Endothelial cell of hepatic sinusoid (primary cell): ENCODE data around the gene ZGRF1.

Experiments
- in situ Hi-C: cut with HindIII; loops from 2 replicates; pipeline ENCODE4 v1.10.0; 2017; ENCODE audit warnings: low sequenced_read_pairs

The ZGRF1 gene

GRCh38 chr4:112636688-112637551, at the start of gene ZGRF1, which contains the start of gene LARP7:
ZGRF1 (minus strand) TSS chr4:112636909; CDS start chr4:112633176, 3,733 bp downstream.
LARP7 (plus strand) TSS chr4:112637143; CDS start chr4:112644670, 7,527 bp downstream.
- in situ Hi-C loops: no loop called here

- in situ Hi-C loops: no loop called here
Observed at GRCh38 chr4:112680996-112681395, 44.3 kb upstream of the ZGRF1 start.

GRCh38 chr4:112677519-112678091, 40.9 kb upstream of the ZGRF1 start:
- in situ Hi-C loops: no loop called here

GRCh38 chr4:112674376-112674775, 37.7 kb upstream of the ZGRF1 start:
- in situ Hi-C loops: no loop called here

- in situ Hi-C loops: no loop called here
Observed at GRCh38 chr4:112673686-112674085, 37.0 kb upstream of the ZGRF1 start.

GRCh38 chr4:112673076-112673475, 36.4 kb upstream of the ZGRF1 start:
- in situ Hi-C loops: no loop called here

GRCh38 chr4:112668131-112668530, 31.4 kb upstream of the ZGRF1 start:
- in situ Hi-C loops: no loop called here

- in situ Hi-C loops: no loop called here
Observed at GRCh38 chr4:112664611-112665010, 27.9 kb upstream of the ZGRF1 start.

- in situ Hi-C loops: loop anchor here (5.0 kb wide), 1 partner anchor 56 kb away; no protein-coding TSS in a partner anchor
Observed at GRCh38 chr4:112656115-112656514, 19.4 kb upstream of the ZGRF1 start.

GRCh38 chr4:112655270-112655669, 18.6 kb upstream of the ZGRF1 start:
- in situ Hi-C loops: loop anchor here (5.0 kb wide), 1 partner anchor 57 kb away; no protein-coding TSS in a partner anchor

GRCh38 chr4:112652216-112652615, 15.5 kb upstream of the ZGRF1 start:
- in situ Hi-C loops: no loop called here

GRCh38 chr4:112651641-112652040, 14.9 kb upstream of the ZGRF1 start:
- in situ Hi-C loops: no loop called here

- in situ Hi-C loops: no loop called here
Observed at GRCh38 chr4:112650332-112650731, 13.6 kb upstream of the ZGRF1 start.

GRCh38 chr4:112649055-112649408, 12.3 kb upstream of the ZGRF1 start:
- in situ Hi-C loops: no loop called here

- in situ Hi-C loops: no loop called here
Observed at GRCh38 chr4:112648263-112649054, 11.8 kb upstream of the ZGRF1 start.

GRCh38 chr4:112647785-112648184, 11.1 kb upstream of the ZGRF1 start:
- in situ Hi-C loops: no loop called here

GRCh38 chr4:112646632-112647537, 10.2 kb upstream of the ZGRF1 start:
- in situ Hi-C loops: no loop called here

- in situ Hi-C loops: no loop called here
Observed at GRCh38 chr4:112645541-112646329, 9.0 kb upstream of the ZGRF1 start.
